GM19193 (cell line): ENCODE data around the gene GDF9.

Experiments
- POLR2A ChIP-seq: IDR thresholded peaks from 4 replicates; pipeline ENCODE4 v1.6.1; 2011; ENCODE audit not compliant: insufficient read depth, insufficient read length; ENCODE audit errors: extremely low read depth

GDF9 gene

GRCh38 chr5:132831095-132831860 is 35.0 kb downstream of the GDF9 start:
- no peak for TF ChIP-seq POLR2A

GRCh38 chr5:132830436-132831094 is 35.7 kb downstream of the GDF9 start, which contains the start of gene SHROOM1:
Gene SHROOM1 (minus strand): TSS chr5:132830647. CDS start chr5:132826140, 4,507 bp downstream.
- peak; percentile 39 for TF ChIP-seq POLR2A

GRCh38 chr5:132829742-132830435 is 36.4 kb downstream of the GDF9 start:
- TF ChIP-seq POLR2A: peak; percentile 20

GRCh38 chr5:132828846-132829494 is 37.3 kb downstream of the GDF9 start:
- no peak for TF ChIP-seq POLR2A

GRCh38 chr5:132827943-132828673 is 38.2 kb downstream of the GDF9 start:
- TF ChIP-seq POLR2A: no peak

- no peak for TF ChIP-seq POLR2A
Measured at GRCh38 chr5:132826424-132827082, 39.7 kb downstream of the GDF9 start.

- TF ChIP-seq POLR2A: no peak
Measured at GRCh38 chr5:132825834-132826391, 40.4 kb downstream of the GDF9 start.

GRCh38 chr5:132825033-132825833 is 41.0 kb downstream of the GDF9 start:
- no peak for TF ChIP-seq POLR2A

- no peak for TF ChIP-seq POLR2A
Measured at GRCh38 chr5:132824426-132824825, 41.8 kb downstream of the GDF9 start.

GRCh38 chr5:132823481-132824050 is 42.7 kb downstream of the GDF9 start:
- TF ChIP-seq POLR2A: no peak

- TF ChIP-seq POLR2A: no peak
Measured at GRCh38 chr5:132822650-132823480, 43.4 kb downstream of the GDF9 start.

- TF ChIP-seq POLR2A: no peak
Measured at GRCh38 chr5:132821791-132822190, 44.5 kb downstream of the GDF9 start.
